ENCODE measurements around the gene ERN2. TPM values are rescaled to one million over a fixed set of nuclear protein-coding genes. Genes with fewer than 3 reads are reported as not detected.
"Not testable (repeated sequence)": the region's sequence is repeated elsewhere in the genome, so short reads cannot be mapped to it uniquely, and the experiment has no call there.

The ERN2 gene
- total RNA-seq, 1 donor from 2014 or later = not detected

GRCh38 chr16:23724096-23724784 is 11.2 kb upstream of the ERN2 start:
- Histone ChIP-seq H3K27me3 (ENCODE audit: control insufficient read depth in 3 of 3, insufficient read depth in 3 of 3, low read length in 3 of 3) (no peaks in the 10 kb centered on the region), H3K9me3 (ENCODE audit: control insufficient read depth in 3 of 3, low read length in 3 of 3) (no peaks in the 10 kb centered on the region), H3K9ac (ENCODE audit: low read depth in 1 of 3, low read length in 3 of 3) (no peak overlapping the region), H3K27ac (ENCODE audit: low read depth, low read length) (no peak overlapping the region), H3K36me3 (ENCODE audit: control insufficient read depth in 3 of 3, insufficient read depth in 3 of 3, low read length in 3 of 3) (no peaks in the 10 kb centered on the region), H3K4me1 (ENCODE audit: control insufficient read depth in 3 of 3, insufficient read depth in 3 of 3, low read length in 3 of 3) (no peaks in the 10 kb centered on the region), H3K4me3 (ENCODE audit: low read length in 3 of 3) (no peak overlapping the region)

GRCh38 chr16:23722613-23723240 is 9.7 kb upstream of the ERN2 start:
- not testable (repeated sequence) for H3K4me1 ChIP-seq (ENCODE audit: control insufficient read depth in 3 of 3, insufficient read depth in 3 of 3, low read length in 3 of 3); H3K36me3 ChIP-seq (ENCODE audit: control insufficient read depth in 3 of 3, insufficient read depth in 3 of 3, low read length in 3 of 3); H3K4me3 ChIP-seq (ENCODE audit: low read length in 3 of 3); H3K9me3 ChIP-seq (ENCODE audit: control insufficient read depth in 3 of 3, low read length in 3 of 3); H3K9ac ChIP-seq (ENCODE audit: low read depth in 1 of 3, low read length in 3 of 3); H3K27ac ChIP-seq (ENCODE audit: low read depth, low read length); H3K27me3 ChIP-seq (ENCODE audit: control insufficient read depth in 3 of 3, insufficient read depth in 3 of 3, low read length in 3 of 3)

GRCh38 chr16:23716484-23716883 is 3.5 kb upstream of the ERN2 start:
- Histone ChIP-seq H3K9me3 (ENCODE audit: control insufficient read depth in 3 of 3, low read length in 3 of 3) (no peaks in the 10 kb centered on the region), H3K4me3 (ENCODE audit: low read length in 3 of 3) (no peak overlapping the region), H3K4me1 (ENCODE audit: control insufficient read depth in 3 of 3, insufficient read depth in 3 of 3, low read length in 3 of 3) (no peaks in the 10 kb centered on the region), H3K9ac (ENCODE audit: low read depth in 1 of 3, low read length in 3 of 3) (no peak overlapping the region), H3K27ac (ENCODE audit: low read depth, low read length) (no peak overlapping the region), H3K27me3 (ENCODE audit: control insufficient read depth in 3 of 3, insufficient read depth in 3 of 3, low read length in 3 of 3) (peaks cover 21 to 31% (median 24%) of the 10 kb centered on the region in 3 donors), H3K36me3 (ENCODE audit: control insufficient read depth in 3 of 3, insufficient read depth in 3 of 3, low read length in 3 of 3) (no peaks in the 10 kb centered on the region)

GRCh38 chr16:23711785-23712184 is 1.2 kb downstream of the ERN2 start:
- no peak overlapping the region for H3K9ac ChIP-seq (ENCODE audit: low read depth in 1 of 3, low read length in 3 of 3)
- peaks cover 6 to 10% (median 9%) of the 10 kb centered on the region in 3 donors for H3K9me3 ChIP-seq (ENCODE audit: control insufficient read depth in 3 of 3, low read length in 3 of 3)
- H3K27me3 ChIP-seq (ENCODE audit: control insufficient read depth in 3 of 3, insufficient read depth in 3 of 3, low read length in 3 of 3) = peaks cover 21 to 28% (median 27%) of the 10 kb centered on the region in 3 donors
- no peaks in the 10 kb centered on the region for H3K4me1 ChIP-seq (ENCODE audit: control insufficient read depth in 3 of 3, insufficient read depth in 3 of 3, low read length in 3 of 3)
- no peak overlapping the region for H3K27ac ChIP-seq (ENCODE audit: low read depth, low read length)
- no peaks in the 10 kb centered on the region for H3K36me3 ChIP-seq (ENCODE audit: control insufficient read depth in 3 of 3, insufficient read depth in 3 of 3, low read length in 3 of 3)
- H3K4me3 ChIP-seq (ENCODE audit: low read length in 3 of 3) = no peak overlapping the region

GRCh38 chr16:23710504-23710903 is 2.5 kb downstream of the ERN2 start:
- no peaks in the 10 kb centered on the region for H3K36me3 ChIP-seq (ENCODE audit: control insufficient read depth in 3 of 3, insufficient read depth in 3 of 3, low read length in 3 of 3)
- H3K27me3 ChIP-seq (ENCODE audit: control insufficient read depth in 3 of 3, insufficient read depth in 3 of 3, low read length in 3 of 3) = peaks cover 21 to 32% (median 27%) of the 10 kb centered on the region in 3 donors
- H3K9ac ChIP-seq (ENCODE audit: low read depth in 1 of 3, low read length in 3 of 3) = no peak overlapping the region
- no peak overlapping the region for H3K27ac ChIP-seq (ENCODE audit: low read depth, low read length)
- H3K4me1 ChIP-seq (ENCODE audit: control insufficient read depth in 3 of 3, insufficient read depth in 3 of 3, low read length in 3 of 3) = no peaks in the 10 kb centered on the region
- H3K4me3 ChIP-seq (ENCODE audit: low read length in 3 of 3) = no peak overlapping the region
- peaks cover 8 to 10% (median 9%) of the 10 kb centered on the region in 3 donors for H3K9me3 ChIP-seq (ENCODE audit: control insufficient read depth in 3 of 3, low read length in 3 of 3)

GRCh38 chr16:23710008-23710407 is 3.0 kb downstream of the ERN2 start:
- H3K27me3 ChIP-seq (ENCODE audit: control insufficient read depth in 3 of 3, insufficient read depth in 3 of 3, low read length in 3 of 3) = peaks cover 21 to 33% (median 26%) of the 10 kb centered on the region in 3 donors
- H3K9ac ChIP-seq (ENCODE audit: low read depth in 1 of 3, low read length in 3 of 3) = no peak overlapping the region
- H3K36me3 ChIP-seq (ENCODE audit: control insufficient read depth in 3 of 3, insufficient read depth in 3 of 3, low read length in 3 of 3) = no peaks in the 10 kb centered on the region
- H3K9me3 ChIP-seq (ENCODE audit: control insufficient read depth in 3 of 3, low read length in 3 of 3) = peaks cover 8 to 10% (median 9%) of the 10 kb centered on the region in 3 donors
- no peak overlapping the region for H3K27ac ChIP-seq (ENCODE audit: low read depth, low read length)
- H3K4me1 ChIP-seq (ENCODE audit: control insufficient read depth in 3 of 3, insufficient read depth in 3 of 3, low read length in 3 of 3) = no peaks in the 10 kb centered on the region
- no peak overlapping the region for H3K4me3 ChIP-seq (ENCODE audit: low read length in 3 of 3)

GRCh38 chr16:23709536-23709935 is 3.5 kb downstream of the ERN2 start:
- no peak overlapping the region for H3K27ac ChIP-seq (ENCODE audit: low read depth, low read length)
- peaks cover 8 to 12% (median 9%) of the 10 kb centered on the region in 3 donors for H3K9me3 ChIP-seq (ENCODE audit: control insufficient read depth in 3 of 3, low read length in 3 of 3)
- H3K4me3 ChIP-seq (ENCODE audit: low read length in 3 of 3) = no peak overlapping the region
- H3K36me3 ChIP-seq (ENCODE audit: control insufficient read depth in 3 of 3, insufficient read depth in 3 of 3, low read length in 3 of 3) = no peaks in the 10 kb centered on the region
- H3K9ac ChIP-seq (ENCODE audit: low read depth in 1 of 3, low read length in 3 of 3) = no peak overlapping the region
- peaks cover 17 to 35% (median 23%) of the 10 kb centered on the region in 3 donors for H3K27me3 ChIP-seq (ENCODE audit: control insufficient read depth in 3 of 3, insufficient read depth in 3 of 3, low read length in 3 of 3)
- no peaks in the 10 kb centered on the region for H3K4me1 ChIP-seq (ENCODE audit: control insufficient read depth in 3 of 3, insufficient read depth in 3 of 3, low read length in 3 of 3)

GRCh38 chr16:23706439-23706838 is 6.6 kb downstream of the ERN2 start:
- H3K9me3 ChIP-seq (ENCODE audit: control insufficient read depth in 3 of 3, low read length in 3 of 3) = peaks cover 8 to 12% (median 9%) of the 10 kb centered on the region in 3 donors
- H3K4me3 ChIP-seq (ENCODE audit: low read length in 3 of 3) = no peak overlapping the region
- no peak overlapping the region for H3K9ac ChIP-seq (ENCODE audit: low read depth in 1 of 3, low read length in 3 of 3)
- no peaks in the 10 kb centered on the region for H3K4me1 ChIP-seq (ENCODE audit: control insufficient read depth in 3 of 3, insufficient read depth in 3 of 3, low read length in 3 of 3)
- H3K36me3 ChIP-seq (ENCODE audit: control insufficient read depth in 3 of 3, insufficient read depth in 3 of 3, low read length in 3 of 3) = no peaks in the 10 kb centered on the region
- peaks cover 0 to 15% (median 2%) of the 10 kb centered on the region in 3 donors for H3K27me3 ChIP-seq (ENCODE audit: control insufficient read depth in 3 of 3, insufficient read depth in 3 of 3, low read length in 3 of 3)
- H3K27ac ChIP-seq (ENCODE audit: low read depth, low read length) = no peak overlapping the region

GRCh38 chr16:23705517-23705902 is 7.5 kb downstream of the ERN2 start:
- Histone ChIP-seq H3K27ac (ENCODE audit: low read depth, low read length) (no peak overlapping the region), H3K4me3 (ENCODE audit: low read length in 3 of 3) (no peak overlapping the region)

GRCh38 chr16:23704772-23705516 is 8.1 kb downstream of the ERN2 start:
- Histone ChIP-seq H3K27me3 (ENCODE audit: control insufficient read depth in 3 of 3, insufficient read depth in 3 of 3, low read length in 3 of 3) (peaks cover 0 to 15% (median 2%) of the 10 kb centered on the region in 3 donors), H3K36me3 (ENCODE audit: control insufficient read depth in 3 of 3, insufficient read depth in 3 of 3, low read length in 3 of 3) (no peaks in the 10 kb centered on the region), H3K9ac (ENCODE audit: low read depth in 1 of 3, low read length in 3 of 3) (no peak overlapping the region), H3K4me3 (ENCODE audit: low read length in 3 of 3) (no peak overlapping the region), H3K27ac (ENCODE audit: low read depth, low read length) (no peak overlapping the region), H3K4me1 (ENCODE audit: control insufficient read depth in 3 of 3, insufficient read depth in 3 of 3, low read length in 3 of 3) (no peaks in the 10 kb centered on the region), H3K9me3 (ENCODE audit: control insufficient read depth in 3 of 3, low read length in 3 of 3) (peaks cover 2 to 8% (median 5%) of the 10 kb centered on the region in 3 donors)

More at GRCh38 chr16:23705517-23705902, 7.5 kb downstream of the ERN2 start:
- Histone ChIP-seq H3K36me3 (ENCODE audit: control insufficient read depth in 3 of 3, insufficient read depth in 3 of 3, low read length in 3 of 3) (no peaks in the 10 kb centered on the region), H3K4me1 (ENCODE audit: control insufficient read depth in 3 of 3, insufficient read depth in 3 of 3, low read length in 3 of 3) (no peaks in the 10 kb centered on the region), H3K9ac (ENCODE audit: low read depth in 1 of 3, low read length in 3 of 3) (no peak overlapping the region), H3K27me3 (ENCODE audit: control insufficient read depth in 3 of 3, insufficient read depth in 3 of 3, low read length in 3 of 3) (peaks cover 0 to 15% (median 2%) of the 10 kb centered on the region in 3 donors), H3K9me3 (ENCODE audit: control insufficient read depth in 3 of 3, low read length in 3 of 3) (peaks cover 6 to 11% (median 8%) of the 10 kb centered on the region in 3 donors)

Data from skeletal muscle tissue (tissue), 4 donors.